HCT116 (cell line): ENCODE measurements around the gene ABCC5. TPM values are rescaled to one million over a fixed set of nuclear protein-coding genes. Genes with fewer than 3 reads are reported as not detected.

Source experiments
- ATAC-seq: fragments of 200-7000 bp; cut with Tn5 transposase; 2 replicates; pipeline ENCODE4 v1.9.1; 2020; ENCODE audit warnings: mild to moderate bottlenecking, moderate library complexity
- Bru-seq: library from RNA; stranded (reverse); fragments of 400-500 nt; gene quantifications from one replicate; lab custom pipeline; 2021; lab: Mats Ljungman, UMichigan
- BruChase-seq, 2 experiments: library from RNA; stranded (reverse); fragments of 400-500 nt; gene quantifications; one replicate each; lab custom pipeline; 2021; lab: Mats Ljungman, UMichigan
- BruUV-seq: library from RNA; stranded (reverse); fragments of 400-500 nt; replicated peaks from 2 replicates; lab custom pipeline; 2021; lab: Mats Ljungman, UMichigan
- CTCF ChIA-PET: fragments of 300-600 bp; sonication (Branson Sonifier 250); formaldehyde crosslinking; loops from one replicate; lab custom pipeline; 2021; ENCODE audit warnings: antibody characterized with exemption; lab: Charles Lee
- POLR2A ChIA-PET: fragments of 300-600, 350-600 bp; sonication (Branson Sonifier 250); formaldehyde crosslinking; loops from one replicate; lab custom pipeline; 2021; ENCODE audit warnings: antibody characterized with exemption; lab: Charles Lee
- RAD21 ChIA-PET, 2 experiments: fragments of 300-600 bp; sonication (Branson Sonifier 250); formaldehyde crosslinking; loops; one replicate each; lab custom pipeline; 2023; ENCODE audit warnings: low total read pairs in 2 of 2; ENCODE audit not compliant: uncharacterized antibody in 2 of 2, unreplicated experiment in 2 of 2, low non-redundant PET in 1 of 2; lab: Charles Lee
- DNase-seq: peaks from one replicate; pipeline ENCODE4 v3.0.0-alpha.2; 2010; ENCODE audit warnings: low read depth, low spot score
- H2AFZ ChIP-seq: fragments of 200-600 bp; shearing (Covaris generic), sonication (generic); 2 replicates; pipeline ENCODE4 v1.6.1; 2017; ENCODE audit warnings: low read depth, mixed run types, mixed read lengths, antibody characterized with exemption, low read length; ENCODE audit not compliant: poor library complexity, severe bottlenecking
- H3K27ac ChIP-seq: 2 replicates; pipeline ENCODE4 v1.5.1; 2012; ENCODE audit warnings: low read depth, low read length
- H3K27me3 ChIP-seq: fragments of 200-600 bp; sonication (generic); 2 replicates; pipeline ENCODE4 v1.6.1; 2016; ENCODE audit warnings: mixed run types, low read length, mixed read lengths; ENCODE audit not compliant: insufficient read depth
- H3K36me3 ChIP-seq, 2 experiments: fragments of 200-500 bp in 1 of 2; fragments of 200-600 bp in 1 of 2; sonication (Bioruptor generic) in 1 of 2; sonication (generic) in 1 of 2; 2 replicates each; pipeline versions ENCODE4 v1.5.1 to v1.6.1; 2014 to 2016; ENCODE audit warnings: low read length in 2 of 2, inconsistent platforms in 1 of 2, mixed read lengths in 1 of 2, mixed run types in 1 of 2; ENCODE audit not compliant: insufficient read depth in 2 of 2, control insufficient read depth in 1 of 2
- H3K4me1 ChIP-seq, 2 experiments: fragments of 200-600 bp in 1 of 2; sonication (generic) in 1 of 2; 2 replicates each; pipeline versions ENCODE4 v1.5.1 to v1.6.1; 2012 to 2017; ENCODE audit warnings: low read length in 2 of 2, inconsistent platforms in 1 of 2, mild to moderate bottlenecking in 1 of 2, mixed read lengths in 1 of 2, mixed run types in 1 of 2, moderate library complexity in 1 of 2; ENCODE audit not compliant: insufficient read depth in 2 of 2, control insufficient read depth in 1 of 2
- H3K4me2 ChIP-seq: fragments of 200-600 bp; sonication (generic); 2 replicates; pipeline ENCODE4 v1.6.1; 2017; ENCODE audit warnings: mixed run types, low read length, mixed read lengths
- H3K4me3 ChIP-seq, 2 experiments: fragments of 200-600 bp in 1 of 2; sonication (generic) in 1 of 2; replicated peaks in 1 of 2; 2 replicates each; pipeline ENCODE4 v1.5.1; 2011 to 2016; ENCODE audit warnings: low read length in 2 of 2, control low read depth in 1 of 2, low read depth in 1 of 2, mild to moderate bottlenecking in 1 of 2, mixed read lengths in 1 of 2, mixed run types in 1 of 2
- H3K79me2 ChIP-seq: fragments of 200-600 bp; sonication (generic); 2 replicates; pipeline ENCODE4 v1.6.1; 2017; ENCODE audit warnings: mild to moderate bottlenecking, mixed run types, low read length, moderate library complexity, mixed read lengths; ENCODE audit not compliant: insufficient read depth
- H3K9ac ChIP-seq: fragments of 200-600 bp; sonication (generic); 2 replicates; pipeline ENCODE4 v1.6.1; 2016; ENCODE audit warnings: low read length, mixed read lengths
- H3K9me2 ChIP-seq: fragments of 200-600 bp; sonication (generic), shearing (Covaris generic); 2 replicates; pipeline ENCODE4 v1.6.1; 2017; ENCODE audit warnings: mixed run types, mild to moderate bottlenecking, moderate library complexity; ENCODE audit not compliant: insufficient read depth
- H3K9me3 ChIP-seq, 2 experiments: fragments of 200-500 bp in 1 of 2; fragments of 200-600 bp in 1 of 2; sonication (Bioruptor generic) in 1 of 2; sonication (generic) in 1 of 2; 2 replicates each; pipeline ENCODE4 v1.6.1; 2014 to 2017; ENCODE audit warnings: low read length in 2 of 2, mixed read lengths in 2 of 2, inconsistent platforms in 1 of 2, low read depth in 1 of 2, mild to moderate bottlenecking in 1 of 2, mixed run types in 1 of 2, moderate library complexity in 1 of 2; ENCODE audit not compliant: control insufficient read depth in 1 of 2, insufficient read depth in 1 of 2
- H4K20me1 ChIP-seq: fragments of 200-600 bp; sonication (generic), shearing (Covaris generic); 2 replicates; pipeline ENCODE4 v1.6.1; 2017; ENCODE audit warnings: mixed run types, mild to moderate bottlenecking, moderate library complexity; ENCODE audit not compliant: insufficient read depth
- ATF3 ChIP-seq: IDR thresholded peaks from 2 replicates; pipeline ENCODE4 v1.6.1; 2012
- CBX3 ChIP-seq: IDR thresholded peaks from 2 replicates; pipeline ENCODE4 v1.6.1; 2012; ENCODE audit warnings: low read depth
- CTCF ChIP-seq, 3 experiments: fragments of 200-600 bp in 1 of 3; sonication (generic) in 1 of 3; IDR thresholded peaks in 2 of 3; conservative IDR thresholded peaks in 1 of 3; 2 replicates each; pipeline ENCODE4 v1.5.1; 2012 to 2017; ENCODE audit warnings: low read depth in 2 of 3, low read length in 2 of 3, antibody characterized with exemption in 1 of 3, borderline replicate concordance in 1 of 3, control low read depth in 1 of 3, mild to moderate bottlenecking in 1 of 3, mixed read lengths in 1 of 3, mixed run types in 1 of 3, moderate library complexity in 1 of 3; ENCODE audit not compliant: insufficient read depth in 1 of 3
- EGR1 ChIP-seq: IDR thresholded peaks from 2 replicates; pipeline ENCODE4 v1.6.1; 2012; ENCODE audit warnings: low read depth
- EZH2 ChIP-seq: fragments of 200-600 bp; sonication (generic); IDR thresholded peaks from 2 replicates; pipeline ENCODE4 v1.6.1; 2017; ENCODE audit warnings: antibody characterized with exemption, mixed run types
- FOSL1 ChIP-seq: IDR thresholded peaks from 2 replicates; pipeline ENCODE4 v1.6.1; 2012; ENCODE audit warnings: low read depth
- MAX ChIP-seq: IDR thresholded peaks from 2 replicates; pipeline ENCODE4 v1.6.1; 2012
- POLR2A ChIP-seq: IDR thresholded peaks from 2 replicates; pipeline ENCODE4 v1.7.0; 2011; ENCODE audit warnings: borderline replicate concordance; ENCODE audit not compliant: insufficient read depth, insufficient read length; ENCODE audit errors: extremely low read depth
- POLR2AphosphoS5 ChIP-seq: IDR thresholded peaks from 2 replicates; pipeline ENCODE4 v1.6.1; 2011; ENCODE audit warnings: mild to moderate bottlenecking, low read depth, low read length, moderate library complexity
- RAD21 ChIP-seq: IDR thresholded peaks from 2 replicates; pipeline ENCODE4 v1.6.1; 2012; ENCODE audit warnings: low read depth, mild to moderate bottlenecking
- SIN3A ChIP-seq: IDR thresholded peaks from 2 replicates; pipeline ENCODE4 v1.6.1; 2012; ENCODE audit warnings: low read depth
- SP1 ChIP-seq: IDR thresholded peaks from 2 replicates; pipeline ENCODE4 v1.6.1; 2012; ENCODE audit warnings: low read depth
- TCF7L2 ChIP-seq: IDR thresholded peaks from 2 replicates; pipeline ENCODE4 v1.7.0; 2011; ENCODE audit warnings: borderline replicate concordance, inconsistent platforms; ENCODE audit not compliant: insufficient read depth, insufficient read length; ENCODE audit errors: extremely low read depth
- ZFX ChIP-seq: fragments of 450-650 bp; IDR thresholded peaks from 2 replicates; pipeline ENCODE4 v1.6.1; 2017
- ZNF274 ChIP-seq: fragments of 200-500 bp; sonication (Bioruptor generic); IDR thresholded peaks from 2 replicates; pipeline ENCODE4 v1.6.1; 2014; ENCODE audit warnings: mild to moderate bottlenecking, low read depth, low read length, inconsistent platforms
- intact Hi-C: fragments of 100-400 bp; cut with micrococcal nuclease; formaldehyde crosslinking; loops from 2 replicates; pipeline ENCODE4 v1.10.0; 2022
- long read RNA-seq: library from polyadenylated mRNA; unstranded; transcript quantifications from one replicate; pipeline ENCODE4 v2.0.0, GENCODE V29; 2021; ENCODE audit not compliant: unreplicated experiment
- polyA plus RNA-seq: library from polyadenylated mRNA; unstranded; fragments of >200 nt; gene quantifications from 2 replicates; pipeline ENCODE4 v1.2.1, GENCODE V29; 2012; ENCODE audit warnings: missing spikeins
- total RNA-seq: library from RNA; stranded (reverse); gene quantifications from one replicate; pipeline ENCODE4 v1.2.1, GENCODE V29; 2021; ENCODE audit not compliant: unreplicated experiment

ABCC5 gene
- 16.9 TPM for total RNA-seq
- polyA plus RNA-seq = 4.9 and 6.4 TPM in 2 replicates
- Bru-seq, nascent RNA = percentile 49 among the genes with signal in this experiment
- BruChase-seq, experiment 1, labeled RNA remaining after a 6-hour chase = percentile 55 among the genes with signal in this experiment
- BruChase-seq, experiment 2, labeled RNA remaining after a 2-hour chase = percentile 60 among the genes with signal in this experiment
- long read RNA-seq, full-length matches to known transcripts = 20 of 30 reads
- long read RNA-seq, partial matches to known transcripts = 6 of 30 reads
- long read RNA-seq, other reads (novel, unspliced or antisense) = 4 of 30 reads

- intact Hi-C loops = loop anchor here (1.0 to 10.0 kb wide), 3 partner anchors 114 to 267 kb away; no protein-coding TSS in a partner anchor
- ChIA-PET RAD21 (interaction anchor here in 1 of 2 experiments (0.7 kb wide), 1 partner anchor 114 kb away, joined by 3 read pairs; no protein-coding TSS in a partner anchor), POLR2A (interaction anchor here (1.0 to 1.2 kb wide), 3 partner anchors 12 to 32 kb away, joined by 3 to 5 read pairs (median 4); no protein-coding TSS in a partner anchor), CTCF (interaction anchor here (0.6 to 1.2 kb wide), 9 partner anchors 12 to 271 kb away, joined by 3 to 11 read pairs (median 3); partner anchors contain the start of genes HTR3C and PARL)
- TF ChIP-seq ZFX = peak; percentile 22; the same call in 1 of the 2 replicates
- TF ChIP-seq TCF7L2 = peak; percentile 61
- no peak for TF ChIP-seq FOSL1
- peak; percentile 69; the same call in 1 of the 2 replicates for TF ChIP-seq MAX
- TF ChIP-seq ATF3 = no peak
- peak; percentile 83 for TF ChIP-seq POLR2AphosphoS5
- TF ChIP-seq CBX3 = no peak
- no peak for TF ChIP-seq ZNF274
- TF ChIP-seq RAD21 = no peak
- TF ChIP-seq POLR2A = peak; percentile 87
- no peak for TF ChIP-seq EZH2
- peak in 1 of 3 experiments; percentile 31; a peak in 1 of 6 replicates for TF ChIP-seq CTCF (IDR thresholded peaks at IDR 0.05 in 2 of 3, conservative IDR thresholded peaks at IDR 0.05 in 1 of 3; ENCODE audit: borderline replicate concordance in 1 of 3, insufficient read depth in 1 of 3, low read depth in 2 of 3, low read length in 2 of 3)
- 0 out of 2 replicates have a peak, but pooled peaks have one; percentile 14 for TF ChIP-seq SP1
- TF ChIP-seq SIN3A = peak; percentile 52; the same call in 1 of the 2 replicates
- TF ChIP-seq EGR1 = peak; percentile 97
- Histone ChIP-seq H3K4me1 (peaks cover 4 to 13% of the 10 kb centered on the region in 2 experiments; a peak in 3 of 4 replicates), H3K9ac (peak within 1 kb of the TSS; percentile 70), H3K9me2 (no peaks in the 10 kb centered on the region), H3K9me3 (no peaks in the 10 kb centered on the region), H3K4me3 (peak within 1 kb of the TSS; percentile 83 to 100), H3K4me2 (peak within 1 kb of the TSS; percentile 82), H3K36me3 (no peaks in the 10 kb centered on the region), H2AFZ (peak within 1 kb of the TSS; percentile 99), H3K79me2 (no peaks in the 10 kb centered on the region; the same call in 1 of the 2 replicates), H4K20me1 (no peaks in the 10 kb centered on the region), H3K27me3 (no peaks in the 10 kb centered on the region), H3K27ac (peak within 1 kb of the TSS; percentile 71)
- peak; percentile 70 for DNase-seq
- peak; percentile 97 for ATAC-seq
- no TSS peak for BruUV-seq
Observed at GRCh38 chr3:184017672-184018423, at the start of gene ABCC5. ABCC5 (minus strand) TSS chr3:184017884; CDS start chr3:184014392, 3,492 bp downstream.
